ENCODE results near the gene CRELD1. TPM values are rescaled to one million over a fixed set of nuclear protein-coding genes. Genes with fewer than 3 reads are reported as not detected.

The CRELD1 gene
- total and polyA plus RNA-seq, 10 of the 15 experiments (the other 5 are each of a cell fraction or from before 2014, with no cell fraction given): 1.3 to 15.9 (median 8.8) TPM

DNA sequence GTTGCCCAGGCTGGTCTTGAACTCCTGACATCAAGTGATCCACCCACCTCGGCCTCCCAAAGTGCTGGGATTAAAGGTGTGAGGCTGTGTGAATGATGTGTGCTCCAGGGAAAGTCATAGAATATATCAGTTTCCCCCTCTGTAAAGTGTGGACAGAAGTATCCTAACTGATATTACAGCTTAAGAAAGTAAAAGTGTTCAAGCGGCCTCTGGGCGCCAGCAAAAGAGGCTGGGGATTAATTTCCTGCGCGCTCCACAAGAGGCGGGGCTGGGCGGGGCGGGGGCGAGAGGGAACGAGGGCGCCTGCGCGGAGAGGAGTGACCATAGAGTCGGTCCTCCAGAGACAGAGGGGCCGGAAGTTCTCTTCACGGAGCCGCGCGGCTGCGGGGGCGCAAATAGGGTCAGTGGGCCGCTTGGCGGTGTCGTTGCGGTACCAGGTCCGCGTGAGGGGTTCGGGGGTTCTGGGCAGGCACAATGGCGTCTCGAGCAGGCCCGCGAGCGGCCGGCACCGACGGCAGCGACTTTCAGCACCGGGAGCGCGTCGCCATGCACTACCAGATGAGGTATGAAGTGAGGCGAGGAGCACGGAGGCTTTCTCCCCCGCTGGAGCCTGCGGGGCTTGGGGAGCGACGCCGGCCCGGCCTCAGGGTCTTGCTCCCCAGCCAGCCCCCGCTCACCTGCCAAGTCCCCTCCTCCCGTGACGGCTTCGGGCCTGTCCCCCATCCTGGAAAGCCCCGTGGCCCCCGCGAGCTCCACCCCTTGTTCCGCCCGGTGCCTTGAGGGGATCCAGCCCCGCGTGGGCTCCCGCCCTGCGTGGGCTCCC is 43.2 kb upstream of the CRELD1 start, which contains the start of gene JAGN1:
JAGN1 (plus strand) TSS at position 362 of the 823 bp plus-strand sequence; CDS start at position 475, 113 bp downstream.
- intact Hi-C loops (cut with micrococcal nuclease; ENCODE audit: unreplicated experiment): loop anchor here (2.0 kb wide), 1 partner anchor 42 kb away; the partner anchor contains the start of gene CRELD1
- SMC1A ChIA-PET (ENCODE audit: uncharacterized antibody, unreplicated experiment): interaction anchor here (0.8 to 2.1 kb wide), 10 partner anchors 10 to 98 kb away, joined by 3 to 13 read pairs (median 4); partner anchors contain the start of genes ARPC4, CIDEC, CRELD1 and IL17RE
- Histone ChIP-seq H3K4me1 (ENCODE audit: control insufficient read depth, insufficient read depth, low read length) (no peaks in the 10 kb centered on the region), H3K27me3 (replicated peaks in 1 of 2; ENCODE audit: control insufficient read depth in 2 of 2, insufficient read depth in 2 of 2, low read length in 1 of 2) (no peaks in the 10 kb centered on the region), H3K4me2 (ENCODE audit: control insufficient read depth, insufficient read depth) (peak within 1 kb of the TSS; percentile 69), H2AFZ (ENCODE audit: control insufficient read depth, low read depth, low read length) (peak within 1 kb of the TSS; percentile 93), H3K79me2 (ENCODE audit: control insufficient read depth, insufficient read depth, low read length) (peaks cover 34% of the 10 kb centered on the region), H4K20me1 (ENCODE audit: control insufficient read depth, insufficient read depth) (no peaks in the 10 kb centered on the region), H3K36me3 (ENCODE audit: control insufficient read depth in 2 of 2, insufficient read depth in 2 of 2, low read length in 1 of 2) (peaks cover 2 to 12% of the 10 kb centered on the region in 2 experiments), H3K27ac (ENCODE audit: control insufficient read depth, insufficient read depth) (peak within 1 kb of the TSS; percentile 98), H3K9me3 (replicated peaks; ENCODE audit: control insufficient read depth, insufficient read depth, low read length) (no peaks in the 10 kb centered on the region; the same call in 2 of the 3 replicates), H3K4me3 (peak within 1 kb of the TSS; percentile 80), H3K9ac (ENCODE audit: control insufficient read depth, insufficient read depth, low read length) (peak within 1 kb of the TSS; percentile 99)
- DNase-seq (ENCODE audit: low read depth, low spot score): peak; percentile 62
- TSS peak; percentile 80 for BruUV-seq (replicated peaks)
- WGBS (ENCODE audit: insufficient coverage, insufficient replicate concordance, low lambda C conversion rate, missing lambda C conversion rate): under 1% methylated on average over 54 of the region's 62 CpGs
- RAD21 ChIA-PET (ENCODE audit: unreplicated experiment): interaction anchor here (0.7 to 2.0 kb wide), 6 partner anchors 10 to 265 kb away, joined by 3 to 17 read pairs (median 4); partner anchors contain the start of genes CIDEC, CRELD1 and EMC3
- ATAC-seq: peak; percentile 90
- FAIRE-seq: peak; percentile 76
- CTCF ChIA-PET: interaction anchor here (0.5 to 3.1 kb wide), 4 partner anchors 11 to 288 kb away, joined by 5 to 28 read pairs (median 7); partner anchors contain the start of genes CIDEC and CRELD1
- in situ Hi-C loops (cut with MboI): no loop called here
- POLR2A ChIA-PET: interaction anchor here (0.6 to 3.4 kb wide), 15 partner anchors 11 to 496 kb away, joined by 3 to 35 read pairs (median 4); partner anchors contain the start of genes ARPC4, CIDEC, CRELD1 and EMC3
- TF ChIP-seq NFYB (IDR thresholded peaks at IDR 0.05; ENCODE audit: insufficient read depth, low read depth, low read length): no peak
- TF ChIP-seq, protein P1, sequence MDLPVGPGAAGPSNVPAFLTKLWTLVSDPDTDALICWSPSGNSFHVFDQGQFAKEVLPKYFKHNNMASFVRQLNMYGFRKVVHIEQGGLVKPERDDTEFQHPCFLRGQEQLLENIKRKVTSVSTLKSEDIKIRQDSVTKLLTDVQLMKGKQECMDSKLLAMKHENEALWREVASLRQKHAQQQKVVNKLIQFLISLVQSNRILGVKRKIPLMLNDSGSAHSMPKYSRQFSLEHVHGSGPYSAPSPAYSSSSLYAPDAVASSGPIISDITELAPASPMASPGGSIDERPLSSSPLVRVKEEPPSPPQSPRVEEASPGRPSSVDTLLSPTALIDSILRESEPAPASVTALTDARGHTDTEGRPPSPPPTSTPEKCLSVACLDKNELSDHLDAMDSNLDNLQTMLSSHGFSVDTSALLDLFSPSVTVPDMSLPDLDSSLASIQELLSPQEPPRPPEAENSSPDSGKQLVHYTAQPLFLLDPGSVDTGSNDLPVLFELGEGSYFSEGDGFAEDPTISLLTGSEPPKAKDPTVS (IDR thresholded peaks at IDR 0.05; ENCODE audit: low read depth, low read length): no peak
- no peak for TF ChIP-seq ZZZ3 (IDR thresholded peaks at IDR 0.05; ENCODE audit: control insufficient read depth, insufficient read length, low read depth)
- TF ChIP-seq CBX5 (IDR thresholded peaks at IDR 0.05; ENCODE audit: low read depth): peak; percentile 24; the same call in 1 of the 2 replicates
- TF ChIP-seq, protein P2, sequence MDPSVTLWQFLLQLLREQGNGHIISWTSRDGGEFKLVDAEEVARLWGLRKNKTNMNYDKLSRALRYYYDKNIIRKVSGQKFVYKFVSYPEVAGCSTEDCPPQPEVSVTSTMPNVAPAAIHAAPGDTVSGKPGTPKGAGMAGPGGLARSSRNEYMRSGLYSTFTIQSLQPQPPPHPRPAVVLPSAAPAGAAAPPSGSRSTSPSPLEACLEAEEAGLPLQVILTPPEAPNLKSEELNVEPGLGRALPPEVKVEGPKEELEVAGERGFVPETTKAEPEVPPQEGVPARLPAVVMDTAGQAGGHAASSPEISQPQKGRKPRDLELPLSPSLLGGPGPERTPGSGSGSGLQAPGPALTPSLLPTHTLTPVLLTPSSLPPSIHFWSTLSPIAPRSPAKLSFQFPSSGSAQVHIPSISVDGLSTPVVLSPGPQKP (IDR thresholded peaks at IDR 0.05; ENCODE audit: low read depth, low read length): peak; percentile 80
- peak; percentile 84 for TF ChIP-seq GABPA (IDR thresholded peaks at IDR 0.05; ENCODE audit: low read depth)
- TF ChIP-seq NRF1 (conservative IDR thresholded peaks at IDR 0.05; ENCODE audit: low read depth, low read length): no peak; the same call in 1 of the 2 replicates
- no peak for TF ChIP-seq JUNB (IDR thresholded peaks at IDR 0.05)
- no peak for TF ChIP-seq ETV6 (conservative IDR thresholded peaks at IDR 0.05 in 1 of 2, IDR thresholded peaks at IDR 0.05 in 1 of 2; ENCODE audit: borderline replicate concordance in 1 of 2, low read depth in 1 of 2)
- TF ChIP-seq, protein P3, sequence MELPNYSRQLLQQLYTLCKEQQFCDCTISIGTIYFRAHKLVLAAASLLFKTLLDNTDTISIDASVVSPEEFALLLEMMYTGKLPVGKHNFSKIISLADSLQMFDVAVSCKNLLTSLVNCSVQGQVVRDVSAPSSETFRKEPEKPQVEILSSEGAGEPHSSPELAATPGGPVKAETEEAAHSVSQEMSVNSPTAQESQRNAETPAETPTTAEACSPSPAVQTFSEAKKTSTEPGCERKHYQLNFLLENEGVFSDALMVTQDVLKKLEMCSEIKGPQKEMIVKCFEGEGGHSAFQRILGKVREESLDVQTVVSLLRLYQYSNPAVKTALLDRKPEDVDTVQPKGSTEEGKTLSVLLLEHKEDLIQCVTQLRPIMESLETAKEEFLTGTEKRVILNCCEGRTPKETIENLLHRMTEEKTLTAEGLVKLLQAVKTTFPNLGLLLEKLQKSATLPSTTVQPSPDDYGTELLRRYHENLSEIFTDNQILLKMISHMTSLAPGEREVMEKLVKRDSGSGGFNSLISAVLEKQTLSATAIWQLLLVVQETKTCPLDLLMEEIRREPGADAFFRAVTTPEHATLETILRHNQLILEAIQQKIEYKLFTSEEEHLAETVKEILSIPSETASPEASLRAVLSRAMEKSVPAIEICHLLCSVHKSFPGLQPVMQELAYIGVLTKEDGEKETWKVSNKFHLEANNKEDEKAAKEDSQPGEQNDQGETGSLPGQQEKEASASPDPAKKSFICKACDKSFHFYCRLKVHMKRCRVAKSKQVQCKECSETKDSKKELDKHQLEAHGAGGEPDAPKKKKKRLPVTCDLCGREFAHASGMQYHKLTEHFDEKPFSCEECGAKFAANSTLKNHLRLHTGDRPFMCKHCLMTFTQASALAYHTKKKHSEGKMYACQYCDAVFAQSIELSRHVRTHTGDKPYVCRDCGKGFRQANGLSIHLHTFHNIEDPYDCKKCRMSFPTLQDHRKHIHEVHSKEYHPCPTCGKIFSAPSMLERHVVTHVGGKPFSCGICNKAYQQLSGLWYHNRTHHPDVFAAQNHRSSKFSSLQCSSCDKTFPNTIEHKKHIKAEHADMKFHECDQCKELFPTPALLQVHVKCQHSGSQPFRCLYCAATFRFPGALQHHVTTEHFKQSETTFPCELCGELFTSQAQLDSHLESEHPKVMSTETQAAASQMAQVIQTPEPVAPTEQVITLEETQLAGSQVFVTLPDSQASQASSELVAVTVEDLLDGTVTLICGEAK (IDR thresholded peaks at IDR 0.05; ENCODE audit: borderline replicate concordance): peak; percentile 76; the same call in 1 of the 2 replicates
- TF ChIP-seq STAT1 (conservative IDR thresholded peaks at IDR 0.05): no peak
- TF ChIP-seq, protein P4, sequence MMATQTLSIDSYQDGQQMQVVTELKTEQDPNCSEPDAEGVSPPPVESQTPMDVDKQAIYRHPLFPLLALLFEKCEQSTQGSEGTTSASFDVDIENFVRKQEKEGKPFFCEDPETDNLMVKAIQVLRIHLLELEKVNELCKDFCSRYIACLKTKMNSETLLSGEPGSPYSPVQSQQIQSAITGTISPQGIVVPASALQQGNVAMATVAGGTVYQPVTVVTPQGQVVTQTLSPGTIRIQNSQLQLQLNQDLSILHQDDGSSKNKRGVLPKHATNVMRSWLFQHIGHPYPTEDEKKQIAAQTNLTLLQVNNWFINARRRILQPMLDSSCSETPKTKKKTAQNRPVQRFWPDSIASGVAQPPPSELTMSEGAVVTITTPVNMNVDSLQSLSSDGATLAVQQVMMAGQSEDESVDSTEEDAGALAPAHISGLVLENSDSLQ (IDR thresholded peaks at IDR 0.05): 0 out of 2 replicates have a peak, but pooled peaks have one; percentile 40
- TF ChIP-seq RCOR1 (conservative IDR thresholded peaks at IDR 0.05; ENCODE audit: low read depth, low read length): no peak
